Measurements from ENCODE around the gene MRPL1.

The MRPL1 gene

GRCh38 chr4:77990456-77990855 lies 127.8 kb downstream of the MRPL1 start:
- no peak for DNase-seq

GRCh38 chr4:77990904-77991358 lies 128.3 kb downstream of the MRPL1 start:
- no peak for DNase-seq

DNA sequence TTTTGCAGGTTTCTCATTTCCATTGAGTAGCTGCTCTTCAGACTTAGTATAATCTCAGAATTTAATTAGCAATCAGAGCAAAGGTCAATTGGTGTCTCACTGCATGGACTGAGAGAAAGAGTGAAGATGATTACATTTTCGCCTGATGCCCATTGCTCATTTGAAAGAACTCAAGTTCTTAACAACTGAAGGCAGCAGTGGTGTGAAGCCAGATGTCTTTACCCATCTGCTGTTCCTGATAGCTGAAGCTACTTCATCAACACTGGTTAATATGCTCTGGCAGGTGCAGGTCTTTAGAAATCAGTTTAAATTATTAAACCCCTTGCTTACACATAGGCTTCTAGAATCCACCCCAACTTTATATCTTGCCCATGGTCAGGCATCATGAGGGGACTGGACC lies 130.0 kb downstream of the MRPL1 start:
- no peak for DNase-seq

DNA sequence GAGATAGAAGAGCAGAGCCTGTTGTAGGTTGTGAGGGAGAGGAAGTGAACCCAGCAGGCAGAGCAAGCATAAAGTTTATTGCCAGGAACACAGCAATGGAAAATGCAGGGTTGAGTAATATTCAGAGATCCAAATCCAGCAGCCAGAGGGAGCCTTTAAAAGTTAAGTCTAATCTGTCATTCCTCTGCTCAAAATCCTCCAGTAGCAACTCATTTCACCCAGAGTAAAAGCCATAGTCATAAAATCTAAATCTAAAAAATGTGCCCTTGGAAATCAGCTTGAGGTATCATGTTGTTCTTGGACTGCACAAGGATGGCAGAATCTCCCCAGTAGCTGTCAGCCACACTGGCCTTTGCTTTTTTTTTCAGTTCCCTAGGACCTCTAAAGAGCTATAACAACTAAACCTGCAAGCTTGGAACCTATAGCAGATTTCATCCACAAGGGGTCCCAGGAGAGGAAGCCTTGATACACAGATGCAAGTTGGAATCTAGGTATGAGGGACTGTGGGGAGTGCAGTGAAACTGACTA lies 131.6 kb downstream of the MRPL1 start:
- DNase-seq = no peak

DNA sequence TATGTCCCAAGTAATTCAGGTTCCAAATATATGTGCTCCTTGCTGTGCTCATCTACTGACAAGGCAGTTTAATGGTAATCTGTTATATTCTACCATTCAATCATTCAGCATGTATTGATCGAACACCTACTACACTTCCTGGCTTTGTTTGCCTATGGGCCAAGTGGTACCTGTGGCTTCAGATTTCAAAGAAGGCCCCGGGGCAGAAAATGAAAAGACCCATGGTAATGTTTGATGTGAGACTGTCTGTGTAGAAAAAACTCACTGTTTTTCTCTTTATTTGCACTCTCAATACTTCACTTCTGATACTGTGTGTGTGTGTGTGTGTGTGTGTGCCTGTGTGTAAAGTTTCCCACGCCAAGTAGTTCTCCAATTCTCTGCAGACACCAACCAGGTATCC lies 133.4 kb downstream of the MRPL1 start:
- no peak for DNase-seq

- no peak for DNase-seq
Observed at GRCh38 chr4:78001531-78001930, 138.9 kb downstream of the MRPL1 start.

GRCh38 chr4:78002260-78002659 lies 139.6 kb downstream of the MRPL1 start:
- no peak for DNase-seq

Data from NCI-H1092 treated with DMSO at 0.1 percent for 48 hours (cell line).